Nephron progenitor cell (in vitro differentiated cells): ENCODE data around the gene EXOC7.

Experiments used
- DNase-seq: peaks from one replicate; pipeline ENCODE4 v3.0.0; 2021
- H3K27ac Mint-ChIP-seq: 2 replicates; pipeline ENCODE4 v1.8.0; 2021; ENCODE audit warnings: mild to moderate bottlenecking, moderate library complexity, mixed read lengths
- H3K27me3 Mint-ChIP-seq: 2 replicates; pipeline ENCODE4 v1.8.0; 2021; ENCODE audit warnings: mild to moderate bottlenecking, low read depth, mixed read lengths; ENCODE audit not compliant: poor library complexity
- H3K36me3 Mint-ChIP-seq: 2 replicates; pipeline ENCODE4 v1.8.0; 2021; ENCODE audit warnings: low read depth, mixed read lengths
- H3K4me1 Mint-ChIP-seq: 2 replicates; pipeline ENCODE4 v1.8.0; 2021; ENCODE audit warnings: mixed read lengths
- H3K4me3 Mint-ChIP-seq: 2 replicates; pipeline ENCODE4 v1.8.0; 2021; ENCODE audit warnings: mild to moderate bottlenecking, moderate library complexity, mixed read lengths
- H3K9me3 Mint-ChIP-seq: 2 replicates; pipeline ENCODE4 v1.8.0; 2021; ENCODE audit warnings: mild to moderate bottlenecking, moderate library complexity, mixed read lengths
- CTCF ChIP-seq: fragments of 200-600 bp; sonication (generic); IDR thresholded peaks from 2 replicates; pipeline ENCODE4 v1.5.0; 2021; ENCODE audit warnings: antibody characterized with exemption

Gene EXOC7

GRCh38 chr17:76142585-76143041, 39.0 kb upstream of the EXOC7 start:
- no peak overlapping the region for H3K27ac Mint-ChIP-seq
- no peak for DNase-seq

GRCh38 chr17:76142039-76142584, 38.5 kb upstream of the EXOC7 start:
- Mint-ChIP-seq H3K27ac (no peak overlapping the region), H3K4me1 (peaks cover 59% of the 10 kb centered on the region), H3K36me3 (no peaks in the 10 kb centered on the region), H3K4me3 (peak overlapping the region; percentile 76), H3K27me3 (peaks cover 87% of the 10 kb centered on the region), H3K9me3 (no peaks in the 10 kb centered on the region)
- no peak for DNase-seq
- no peak for TF ChIP-seq CTCF

More at GRCh38 chr17:76142585-76143041, 39.0 kb upstream of the EXOC7 start:
- Mint-ChIP-seq H3K36me3 (no peaks in the 10 kb centered on the region), H3K27me3 (peaks cover 84% of the 10 kb centered on the region), H3K4me3 (peak overlapping the region; percentile 76), H3K4me1 (peaks cover 59% of the 10 kb centered on the region), H3K9me3 (no peaks in the 10 kb centered on the region)
- TF ChIP-seq CTCF, result no peak

- peak; percentile 95 for DNase-seq
- Mint-ChIP-seq H3K9me3 (no peaks in the 10 kb centered on the region), H3K36me3 (no peaks in the 10 kb centered on the region), H3K4me1 (peaks cover 65% of the 10 kb centered on the region), H3K4me3 (peak within 1 kb of the TSS; percentile 76), H3K27ac (no peak within 1 kb of the TSS), H3K27me3 (peaks cover 90% of the 10 kb centered on the region)
- no peak for TF ChIP-seq CTCF
Measured at GRCh38 chr17:76141212-76142038, 37.8 kb upstream of the EXOC7 start, which contains the start of gene FOXJ1. Gene FOXJ1 (minus strand): TSS chr17:76141245. CDS start chr17:76140395, 850 bp downstream.

- no peak for DNase-seq
- peaks cover 62% of the 10 kb centered on the region for H3K4me1 Mint-ChIP-seq
- H3K36me3 Mint-ChIP-seq, result no peaks in the 10 kb centered on the region
- peak overlapping the region; percentile 30 for H3K4me3 Mint-ChIP-seq
- no peak for TF ChIP-seq CTCF
- H3K9me3 Mint-ChIP-seq, result no peaks in the 10 kb centered on the region
- H3K27ac Mint-ChIP-seq, result no peak overlapping the region
- peaks cover 94% of the 10 kb centered on the region for H3K27me3 Mint-ChIP-seq
Measured at GRCh38 chr17:76140661-76141211, 37.1 kb upstream of the EXOC7 start.

GRCh38 chr17:76139801-76140660, 36.4 kb upstream of the EXOC7 start:
- H3K36me3 Mint-ChIP-seq, result no peaks in the 10 kb centered on the region
- H3K27ac Mint-ChIP-seq, result peak overlapping the region; percentile 50
- no peak for DNase-seq
- TF ChIP-seq CTCF, result no peak
- H3K27me3 Mint-ChIP-seq, result peaks cover 98% of the 10 kb centered on the region
- no peaks in the 10 kb centered on the region for H3K9me3 Mint-ChIP-seq
- H3K4me1 Mint-ChIP-seq, result peaks cover 55% of the 10 kb centered on the region
- peak overlapping the region; percentile 65 for H3K4me3 Mint-ChIP-seq
